Cerebellar cortex (tissue), 1 donor: ENCODE data around the gene TMEM125.

Experiments
- DNase-seq: peaks from one replicate; pipeline ENCODE4 v3.0.0-alpha.2; 2015; ENCODE audit warnings: low spot score

TMEM125 gene

GRCh38 chr1:43293896-43294760, 24.3 kb downstream of the TMEM125 start:
- DNase-seq: no peak

GRCh38 chr1:43294761-43295160, 25.0 kb downstream of the TMEM125 start:
- DNase-seq: no peak

- no peak for DNase-seq
Measured at GRCh38 chr1:43296207-43296606, 26.4 kb downstream of the TMEM125 start.

GRCh38 chr1:43298055-43298454, 28.3 kb downstream of the TMEM125 start:
- no peak for DNase-seq

- DNase-seq: no peak
Measured at GRCh38 chr1:43299101-43299500, 29.3 kb downstream of the TMEM125 start.

GRCh38 chr1:43300378-43301094, 30.8 kb downstream of the TMEM125 start, which contains the start of gene TIE1:
Gene TIE1 (plus strand): TSS chr1:43300982. CDS start chr1:43301072, 90 bp downstream.
- DNase-seq: no peak

GRCh38 chr1:43302201-43302600, 32.4 kb downstream of the TMEM125 start:
- no peak for DNase-seq

GRCh38 chr1:43302721-43303470, 33.1 kb downstream of the TMEM125 start:
- no peak for DNase-seq

GRCh38 chr1:43303471-43304313, 33.9 kb downstream of the TMEM125 start:
- DNase-seq: no peak

GRCh38 chr1:43304314-43304681, 34.5 kb downstream of the TMEM125 start:
- no peak for DNase-seq

GRCh38 chr1:43304771-43305300, 35.1 kb downstream of the TMEM125 start:
- DNase-seq: no peak

- DNase-seq: no peak
Measured at GRCh38 chr1:43305461-43305860, 35.7 kb downstream of the TMEM125 start.

GRCh38 chr1:43305926-43306687, 36.3 kb downstream of the TMEM125 start:
- DNase-seq: no peak

- DNase-seq: no peak
Measured at GRCh38 chr1:43306688-43307457, 37.1 kb downstream of the TMEM125 start.

GRCh38 chr1:43307458-43308158, 37.8 kb downstream of the TMEM125 start:
- no peak for DNase-seq

GRCh38 chr1:43308635-43309404, 39.0 kb downstream of the TMEM125 start:
- no peak for DNase-seq

- DNase-seq: no peak
Measured at GRCh38 chr1:43309405-43310025, 39.7 kb downstream of the TMEM125 start.

- DNase-seq: no peak
Measured at GRCh38 chr1:43311521-43311920, 41.7 kb downstream of the TMEM125 start.
